ENCODE results near the gene ARRB1. TPM values are rescaled to one million over a fixed set of nuclear protein-coding genes. Genes with fewer than 3 reads are reported as not detected.

ARRB1 gene
- total and polyA plus RNA-seq, 7 experiments from 2014 or later = 7.5 to 104 (median 58.0) TPM

GRCh38 chr11:75350743-75351540 lies 519 bp downstream of the ARRB1 start:
- Mint-ChIP-seq H3K9me3 (peaks cover 0 to 4% (median 0%) of the 10 kb centered on the region in 11 donors), H3K4me3 (peak overlapping the region; percentile 84 to 97 (median 92)), H3K27ac (peak overlapping the region; percentile 80 to 98 (median 93)), H3K36me3 (peaks cover 0 to 7% (median 0%) of the 10 kb centered on the region in 5 donors), H3K27me3 (no peaks in the 10 kb centered on the region), H3K4me1 (peaks cover 70 to 84% (median 75%) of the 10 kb centered on the region in 7 donors)
- CTCF ChIA-PET = interaction anchor here (0.6 to 5.7 kb wide), 6 partner anchors 10 to 37 kb away, joined by 3 to 36 read pairs (median 5); no protein-coding TSS in a partner anchor
- peak; percentile 47 for ATAC-seq
- Histone ChIP-seq H3K4me3 (ENCODE audit: low read length) (peak overlapping the region; percentile 72), H3K9me3 (ENCODE audit: control insufficient read depth in 2 of 3, low read length in 3 of 3) (no peaks in the 10 kb centered on the region), H3K36me3 (ENCODE audit: control insufficient read depth in 2 of 3, insufficient read depth in 3 of 3, low read length in 3 of 3) (no peaks in the 10 kb centered on the region), H3K4me1 (ENCODE audit: control insufficient read depth in 2 of 2, insufficient read depth in 2 of 2, low read length in 2 of 2) (peaks cover 9 to 56% of the 10 kb centered on the region in 2 donors), H3K27me3 (ENCODE audit: control insufficient read depth in 2 of 2, insufficient read depth in 2 of 2, low read length in 2 of 2) (no peaks in the 10 kb centered on the region), H3K27ac (ENCODE audit: low read depth, low read length) (peak overlapping the region; percentile 83)
- peak in 8 of 9 donors; percentile 34 to 55 (median 52) for DNase-seq
- intact Hi-C loops (cut with micrococcal nuclease) = loop anchor here (1.0 to 2.0 kb wide), 4 partner anchors 11 to 48 kb away; partner anchors contain the start of gene RPS3 (in 1 of the 2)
- POLR2A ChIA-PET = interaction anchor here (0.8 to 8.6 kb wide), 8 partner anchors 10 to 74 kb away, joined by 3 to 94 read pairs (median 12); no protein-coding TSS in a partner anchor

- intact Hi-C loops (cut with micrococcal nuclease) = loop anchor here (1.0 to 2.0 kb wide), 2 partner anchors 10 to 35 kb away; no protein-coding TSS in a partner anchor
- H3K27me3 Mint-ChIP-seq = no peaks in the 10 kb centered on the region
- Histone ChIP-seq H3K27ac (ENCODE audit: low read depth, low read length) (peak overlapping the region; percentile 83), H3K4me3 (ENCODE audit: low read length) (peak overlapping the region; percentile 72), H3K36me3 (ENCODE audit: control insufficient read depth in 2 of 3, insufficient read depth in 3 of 3, low read length in 3 of 3) (no peaks in the 10 kb centered on the region), H3K9me3 (ENCODE audit: control insufficient read depth in 2 of 3, low read length in 3 of 3) (no peaks in the 10 kb centered on the region), H3K4me1 (ENCODE audit: control insufficient read depth in 2 of 2, insufficient read depth in 2 of 2, low read length in 2 of 2) (peaks cover 9 to 64% of the 10 kb centered on the region in 2 donors), H3K27me3 (ENCODE audit: control insufficient read depth in 2 of 2, insufficient read depth in 2 of 2, low read length in 2 of 2) (no peaks in the 10 kb centered on the region)
- peak overlapping the region; percentile 84 to 97 (median 92) for H3K4me3 Mint-ChIP-seq
- DNase-seq (no peak), ATAC-seq (no peak)
- peak overlapping the region; percentile 80 to 98 (median 93) for H3K27ac Mint-ChIP-seq
- ChIA-PET POLR2A (interaction anchor here (0.7 to 8.6 kb wide), 8 partner anchors 9 to 73 kb away, joined by 3 to 94 read pairs (median 10); no protein-coding TSS in a partner anchor), CTCF (interaction anchor here (0.6 to 5.7 kb wide), 6 partner anchors 10 to 33 kb away, joined by 3 to 36 read pairs (median 5); no protein-coding TSS in a partner anchor)
- peaks cover 0 to 4% (median 0%) of the 10 kb centered on the region in 11 donors for H3K9me3 Mint-ChIP-seq
- H3K4me1 Mint-ChIP-seq = peaks cover 71 to 84% (median 77%) of the 10 kb centered on the region in 7 donors
- H3K36me3 Mint-ChIP-seq = peaks cover 0 to 7% (median 0%) of the 10 kb centered on the region in 5 donors
Observed at GRCh38 chr11:75350122-75350742, 1.2 kb downstream of the ARRB1 start.

- DNase-seq (no peak), ATAC-seq (no peak)
- intact Hi-C loops (cut with micrococcal nuclease) = loop anchor here (1.0 to 2.0 kb wide), 2 partner anchors 9 to 35 kb away; no protein-coding TSS in a partner anchor
- Mint-ChIP-seq H3K36me3 (peaks cover 0 to 7% (median 0%) of the 10 kb centered on the region in 5 donors), H3K9me3 (peaks cover 0 to 4% (median 0%) of the 10 kb centered on the region in 11 donors), H3K27me3 (no peaks in the 10 kb centered on the region), H3K4me3 (peak overlapping the region; percentile 70 to 97 (median 91)), H3K27ac (peak overlapping the region; percentile 80 to 98 (median 93)), H3K4me1 (peaks cover 75 to 86% (median 81%) of the 10 kb centered on the region in 7 donors)
- CTCF ChIA-PET = interaction anchor here (1.3 to 5.7 kb wide), 3 partner anchors 9 to 33 kb away, joined by 4 to 36 read pairs (median 33); no protein-coding TSS in a partner anchor
- H3K4me3 ChIP-seq (ENCODE audit: low read length) = no peak overlapping the region
- H3K36me3 ChIP-seq (ENCODE audit: control insufficient read depth in 2 of 3, insufficient read depth in 3 of 3, low read length in 3 of 3) = no peaks in the 10 kb centered on the region
- H3K27ac ChIP-seq (ENCODE audit: low read depth, low read length) = peak overlapping the region; percentile 83
- no peaks in the 10 kb centered on the region for H3K9me3 ChIP-seq (ENCODE audit: control insufficient read depth in 2 of 3, low read length in 3 of 3)
- H3K27me3 ChIP-seq (ENCODE audit: control insufficient read depth in 2 of 2, insufficient read depth in 2 of 2, low read length in 2 of 2) = no peaks in the 10 kb centered on the region
- POLR2A ChIA-PET = interaction anchor here (0.7 to 8.6 kb wide), 8 partner anchors 8 to 72 kb away, joined by 3 to 94 read pairs (median 10); no protein-coding TSS in a partner anchor
- H3K4me1 ChIP-seq (ENCODE audit: control insufficient read depth in 2 of 2, insufficient read depth in 2 of 2, low read length in 2 of 2) = peaks cover 9 to 67% of the 10 kb centered on the region in 2 donors
Observed at GRCh38 chr11:75349521-75350116, 1.8 kb downstream of the ARRB1 start.

GRCh38 chr11:75347781-75348566 lies 3.5 kb downstream of the ARRB1 start:
- Mint-ChIP-seq H3K4me1 (peaks cover 80 to 92% (median 88%) of the 10 kb centered on the region in 7 donors), H3K27me3 (no peaks in the 10 kb centered on the region), H3K27ac (peak overlapping the region; percentile 29 to 98 (median 86)), H3K9me3 (peaks cover 0 to 4% (median 0%) of the 10 kb centered on the region in 11 donors), H3K36me3 (peaks cover 0 to 3% (median 0%) of the 10 kb centered on the region in 5 donors), H3K4me3 (peak overlapping the region in 8 of 10 donors; percentile 8 to 95 (median 67))
- ChIA-PET CTCF (interaction anchor here (1.0 to 5.7 kb wide), 3 partner anchors 18 to 71 kb away, joined by 3 to 33 read pairs (median 4); no protein-coding TSS in a partner anchor), POLR2A (interaction anchor here (6.9 to 8.6 kb wide), 2 partner anchors 7 to 19 kb away, joined by 79 to 94 read pairs; no protein-coding TSS in a partner anchor)
- H3K9me3 ChIP-seq (ENCODE audit: control insufficient read depth in 2 of 3, low read length in 3 of 3) = no peaks in the 10 kb centered on the region
- peaks cover 9 to 79% of the 10 kb centered on the region in 2 donors for H3K4me1 ChIP-seq (ENCODE audit: control insufficient read depth in 2 of 2, insufficient read depth in 2 of 2, low read length in 2 of 2)
- H3K27ac ChIP-seq (ENCODE audit: low read depth, low read length) = peak overlapping the region; percentile 47
- no peak for DNase-seq
- intact Hi-C loops (cut with micrococcal nuclease) = no loop called here
- no peaks in the 10 kb centered on the region for H3K27me3 ChIP-seq (ENCODE audit: control insufficient read depth in 2 of 2, insufficient read depth in 2 of 2, low read length in 2 of 2)
- H3K36me3 ChIP-seq (ENCODE audit: control insufficient read depth in 2 of 3, insufficient read depth in 3 of 3, low read length in 3 of 3) = no peaks in the 10 kb centered on the region
- no peak for ATAC-seq
- no peak overlapping the region for H3K4me3 ChIP-seq (ENCODE audit: low read length)

- H3K36me3 ChIP-seq (ENCODE audit: control insufficient read depth in 2 of 3, insufficient read depth in 3 of 3, low read length in 3 of 3) = no peaks in the 10 kb centered on the region
- peaks cover 83 to 92% (median 88%) of the 10 kb centered on the region in 7 donors for H3K4me1 Mint-ChIP-seq
- H3K27me3 ChIP-seq (ENCODE audit: control insufficient read depth in 2 of 2, insufficient read depth in 2 of 2, low read length in 2 of 2) = no peaks in the 10 kb centered on the region
- H3K4me1 ChIP-seq (ENCODE audit: control insufficient read depth in 2 of 2, insufficient read depth in 2 of 2, low read length in 2 of 2) = peaks cover 7 to 81% of the 10 kb centered on the region in 2 donors
- peaks cover 0 to 4% (median 0%) of the 10 kb centered on the region in 11 donors for H3K9me3 Mint-ChIP-seq
- ChIA-PET CTCF (interaction anchor here (1.0 kb wide), 1 partner anchor 70 kb away, joined by 3 read pairs; no protein-coding TSS in a partner anchor), POLR2A (interaction anchor here (8.6 kb wide), 1 partner anchor 18 kb away, joined by 94 read pairs; no protein-coding TSS in a partner anchor)
- peaks cover 0 to 3% (median 0%) of the 10 kb centered on the region in 5 donors for H3K36me3 Mint-ChIP-seq
- intact Hi-C loops (cut with micrococcal nuclease) = no loop called here
- no peak overlapping the region for H3K4me3 ChIP-seq (ENCODE audit: low read length)
- no peaks in the 10 kb centered on the region for H3K9me3 ChIP-seq (ENCODE audit: control insufficient read depth in 2 of 3, low read length in 3 of 3)
- no peaks in the 10 kb centered on the region for H3K27me3 Mint-ChIP-seq
- peak overlapping the region; percentile 47 for H3K27ac ChIP-seq (ENCODE audit: low read depth, low read length)
- no peak for ATAC-seq
- no peak for DNase-seq
- peak overlapping the region; percentile 43 to 98 (median 84) for H3K27ac Mint-ChIP-seq
- H3K4me3 Mint-ChIP-seq = peak overlapping the region in 7 of 10 donors; percentile 0 to 84 (median 41)
Observed at GRCh38 chr11:75346912-75347647, 4.4 kb downstream of the ARRB1 start.

All from naive thymus-derived CD4-positive, alpha-beta T cell (primary cell).